Measurements from ENCODE around the gene LRRC32. TPM values are rescaled to one million over a fixed set of nuclear protein-coding genes. Genes with fewer than 3 reads are reported as not detected.

LRRC32 gene
- total and polyA plus RNA-seq, 10 of the 15 experiments (the other 5 are each of a cell fraction or from before 2014, with no cell fraction given): 0.56 to 20.8 (median 7.4) TPM

DNA sequence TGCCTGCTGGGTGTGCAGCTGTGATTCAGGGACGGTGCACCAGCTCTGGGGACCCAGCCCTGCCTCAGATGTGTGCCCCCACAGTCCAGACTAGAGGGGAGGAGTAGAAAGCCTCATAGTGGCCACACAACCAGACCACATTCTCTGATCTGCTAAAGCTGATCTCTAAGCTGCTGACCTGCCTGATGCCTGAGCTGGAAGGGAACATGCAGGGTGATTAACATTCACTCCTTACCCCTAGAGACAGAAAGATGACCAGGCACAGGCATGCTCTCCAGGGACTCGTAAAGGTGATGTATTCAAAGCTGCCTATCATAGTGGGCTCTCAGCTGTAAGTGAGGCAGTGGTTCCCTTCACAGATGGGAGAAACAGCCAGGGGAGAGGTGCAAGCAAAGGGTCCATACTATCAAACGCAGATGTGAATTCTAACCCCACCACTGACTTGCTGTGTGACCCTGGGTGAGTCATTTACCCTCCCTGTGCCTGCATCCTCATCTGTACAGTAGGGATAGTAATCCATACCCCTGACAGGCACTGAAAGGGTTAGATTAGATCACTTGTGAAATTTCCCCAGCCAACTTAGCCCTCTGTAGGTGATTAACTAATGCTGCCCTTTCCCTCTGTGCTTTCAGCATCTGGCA is 29.0 kb upstream of the LRRC32 start (continued):
- TF ChIP-seq, protein P1, sequence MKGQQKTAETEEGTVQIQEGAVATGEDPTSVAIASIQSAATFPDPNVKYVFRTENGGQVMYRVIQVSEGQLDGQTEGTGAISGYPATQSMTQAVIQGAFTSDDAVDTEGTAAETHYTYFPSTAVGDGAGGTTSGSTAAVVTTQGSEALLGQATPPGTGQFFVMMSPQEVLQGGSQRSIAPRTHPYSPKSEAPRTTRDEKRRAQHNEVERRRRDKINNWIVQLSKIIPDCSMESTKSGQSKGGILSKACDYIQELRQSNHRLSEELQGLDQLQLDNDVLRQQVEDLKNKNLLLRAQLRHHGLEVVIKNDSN (IDR thresholded peaks at IDR 0.05; ENCODE audit: borderline replicate concordance, extremely low read length, insufficient read depth, low read depth, low read length): no peak
- TF ChIP-seq, protein P2, sequence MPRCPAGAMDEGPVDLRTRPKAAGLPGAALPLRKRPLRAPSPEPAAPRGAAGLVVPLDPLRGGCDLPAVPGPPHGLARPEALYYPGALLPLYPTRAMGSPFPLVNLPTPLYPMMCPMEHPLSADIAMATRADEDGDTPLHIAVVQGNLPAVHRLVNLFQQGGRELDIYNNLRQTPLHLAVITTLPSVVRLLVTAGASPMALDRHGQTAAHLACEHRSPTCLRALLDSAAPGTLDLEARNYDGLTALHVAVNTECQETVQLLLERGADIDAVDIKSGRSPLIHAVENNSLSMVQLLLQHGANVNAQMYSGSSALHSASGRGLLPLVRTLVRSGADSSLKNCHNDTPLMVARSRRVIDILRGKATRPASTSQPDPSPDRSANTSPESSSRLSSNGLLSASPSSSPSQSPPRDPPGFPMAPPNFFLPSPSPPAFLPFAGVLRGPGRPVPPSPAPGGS (IDR thresholded peaks at IDR 0.05; ENCODE audit: borderline replicate concordance, insufficient read depth, low read depth, low read length, poor library complexity, severe bottlenecking): no peak
- TF ChIP-seq HCFC1 (IDR thresholded peaks at IDR 0.05; ENCODE audit: low read length): no peak

DNA sequence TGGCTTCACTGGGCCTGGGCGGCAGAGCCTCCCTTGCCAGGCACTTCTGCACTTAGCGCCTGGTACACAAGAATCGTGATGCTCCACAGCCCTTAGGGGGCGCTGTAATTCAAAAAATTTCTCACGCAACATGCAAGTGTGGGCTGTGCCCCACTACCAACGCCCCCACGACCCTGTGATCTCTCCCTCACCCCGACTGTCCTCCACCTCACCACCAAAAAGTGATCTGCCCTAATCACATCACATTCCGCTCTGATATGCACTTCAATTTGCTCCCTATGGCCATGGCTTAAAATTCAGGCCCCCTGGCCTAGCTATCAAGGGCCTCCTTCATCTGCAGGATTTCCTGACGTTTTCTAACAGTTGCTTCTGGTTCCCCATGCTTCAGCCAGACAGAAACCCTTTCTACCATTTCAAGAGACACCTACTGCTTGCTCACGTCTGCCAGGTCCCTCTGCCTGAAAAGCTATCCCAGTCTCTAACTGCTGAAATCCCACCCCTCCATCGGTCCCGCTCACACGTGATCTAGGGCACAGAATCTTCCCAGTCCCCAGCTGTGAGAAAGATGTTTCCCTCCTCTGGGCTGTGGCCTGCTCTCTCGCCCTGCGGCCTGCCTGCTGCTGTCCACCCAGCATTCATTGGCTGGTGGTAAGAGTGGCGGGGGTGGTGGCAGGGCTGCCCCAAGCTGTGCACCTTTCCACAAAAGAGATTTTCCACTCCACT is 27.9 kb upstream of the LRRC32 start:
- Histone ChIP-seq H3K79me2 (ENCODE audit: control insufficient read depth, insufficient read depth, low read length) (no peaks in the 10 kb centered on the region), H3K27ac (ENCODE audit: control insufficient read depth, insufficient read depth) (no peak overlapping the region), H3K27me3 (replicated peaks in 1 of 2; ENCODE audit: control insufficient read depth in 2 of 2, insufficient read depth in 2 of 2, low read length in 1 of 2) (no peaks in the 10 kb centered on the region), H3K4me2 (ENCODE audit: control insufficient read depth, insufficient read depth) (no peak overlapping the region), H2AFZ (ENCODE audit: control insufficient read depth, low read depth, low read length) (no peak overlapping the region), H3K36me3 (ENCODE audit: control insufficient read depth in 2 of 2, insufficient read depth in 2 of 2, low read length in 1 of 2) (no peaks in the 10 kb centered on the region), H3K9ac (ENCODE audit: control insufficient read depth, insufficient read depth, low read length) (no peak overlapping the region), H3K4me3 (no peak overlapping the region), H3K4me1 (ENCODE audit: control insufficient read depth, insufficient read depth, low read length) (no peaks in the 10 kb centered on the region), H4K20me1 (ENCODE audit: control insufficient read depth, insufficient read depth) (no peaks in the 10 kb centered on the region; the same call in 1 of the 2 replicates), H3K9me3 (replicated peaks; ENCODE audit: control insufficient read depth, insufficient read depth, low read length) (no peaks in the 10 kb centered on the region)
- intact Hi-C loops (cut with micrococcal nuclease; ENCODE audit: unreplicated experiment) (no loop called here), in situ Hi-C loops (cut with MboI) (no loop called here)
- WGBS (ENCODE audit: insufficient coverage, insufficient replicate concordance, low lambda C conversion rate, missing lambda C conversion rate): 26% methylated on average over 17 of the region's 17 CpGs
- FAIRE-seq (no peak), DNase-seq (ENCODE audit: low read depth, low spot score) (no peak), ATAC-seq (peak; percentile 29; the same call in 1 of the 3 replicates)
- POLR2A ChIA-PET: no interaction called here
- CTCF ChIA-PET: interaction anchor here (0.6 to 1.4 kb wide), 2 partner anchors 24 kb away, joined by 3 to 4 read pairs; no protein-coding TSS in a partner anchor
- BruUV-seq (replicated peaks): no TSS peak
- SMC1A ChIA-PET (ENCODE audit: uncharacterized antibody, unreplicated experiment): no interaction called here
- RAD21 ChIA-PET (ENCODE audit: unreplicated experiment): no interaction called here
- TF ChIP-seq CREM (IDR thresholded peaks at IDR 0.05; ENCODE audit: low read depth) (no peak), ZNF384 (IDR thresholded peaks at IDR 0.05; ENCODE audit: borderline replicate concordance, low read depth, low read length) (no peak)
- TF ChIP-seq, protein P3, sequence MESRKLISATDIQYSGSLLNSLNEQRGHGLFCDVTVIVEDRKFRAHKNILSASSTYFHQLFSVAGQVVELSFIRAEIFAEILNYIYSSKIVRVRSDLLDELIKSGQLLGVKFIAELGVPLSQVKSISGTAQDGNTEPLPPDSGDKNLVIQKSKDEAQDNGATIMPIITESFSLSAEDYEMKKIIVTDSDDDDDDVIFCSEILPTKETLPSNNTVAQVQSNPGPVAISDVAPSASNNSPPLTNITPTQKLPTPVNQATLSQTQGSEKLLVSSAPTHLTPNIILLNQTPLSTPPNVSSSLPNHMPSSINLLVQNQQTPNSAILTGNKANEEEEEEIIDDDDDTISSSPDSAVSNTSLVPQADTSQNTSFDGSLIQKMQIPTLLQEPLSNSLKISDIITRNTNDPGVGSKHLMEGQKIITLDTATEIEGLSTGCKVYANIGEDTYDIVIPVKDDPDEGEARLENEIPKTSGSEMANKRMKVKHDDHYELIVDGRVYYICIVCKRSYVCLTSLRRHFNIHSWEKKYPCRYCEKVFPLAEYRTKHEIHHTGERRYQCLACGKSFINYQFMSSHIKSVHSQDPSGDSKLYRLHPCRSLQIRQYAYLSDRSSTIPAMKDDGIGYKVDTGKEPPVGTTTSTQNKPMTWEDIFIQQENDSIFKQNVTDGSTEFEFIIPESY (IDR thresholded peaks at IDR 0.05): peak; percentile 40; the same call in 1 of the 2 replicates
- TF ChIP-seq, protein P4, sequence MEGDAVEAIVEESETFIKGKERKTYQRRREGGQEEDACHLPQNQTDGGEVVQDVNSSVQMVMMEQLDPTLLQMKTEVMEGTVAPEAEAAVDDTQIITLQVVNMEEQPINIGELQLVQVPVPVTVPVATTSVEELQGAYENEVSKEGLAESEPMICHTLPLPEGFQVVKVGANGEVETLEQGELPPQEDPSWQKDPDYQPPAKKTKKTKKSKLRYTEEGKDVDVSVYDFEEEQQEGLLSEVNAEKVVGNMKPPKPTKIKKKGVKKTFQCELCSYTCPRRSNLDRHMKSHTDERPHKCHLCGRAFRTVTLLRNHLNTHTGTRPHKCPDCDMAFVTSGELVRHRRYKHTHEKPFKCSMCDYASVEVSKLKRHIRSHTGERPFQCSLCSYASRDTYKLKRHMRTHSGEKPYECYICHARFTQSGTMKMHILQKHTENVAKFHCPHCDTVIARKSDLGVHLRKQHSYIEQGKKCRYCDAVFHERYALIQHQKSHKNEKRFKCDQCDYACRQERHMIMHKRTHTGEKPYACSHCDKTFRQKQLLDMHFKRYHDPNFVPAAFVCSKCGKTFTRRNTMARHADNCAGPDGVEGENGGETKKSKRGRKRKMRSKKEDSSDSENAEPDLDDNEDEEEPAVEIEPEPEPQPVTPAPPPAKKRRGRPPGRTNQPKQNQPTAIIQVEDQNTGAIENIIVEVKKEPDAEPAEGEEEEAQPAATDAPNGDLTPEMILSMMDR (IDR thresholded peaks at IDR 0.05 in 2 of 3, conservative IDR thresholded peaks at IDR 0.05 in 1 of 3; ENCODE audit: control insufficient read depth in 2 of 3, extremely low read depth in 1 of 3, insufficient read depth in 1 of 3, low read depth in 3 of 3, low read length in 3 of 3): peak; percentile 17 to 37 (median 35); a peak in 3 of 6 replicates
- TF ChIP-seq, protein P5, sequence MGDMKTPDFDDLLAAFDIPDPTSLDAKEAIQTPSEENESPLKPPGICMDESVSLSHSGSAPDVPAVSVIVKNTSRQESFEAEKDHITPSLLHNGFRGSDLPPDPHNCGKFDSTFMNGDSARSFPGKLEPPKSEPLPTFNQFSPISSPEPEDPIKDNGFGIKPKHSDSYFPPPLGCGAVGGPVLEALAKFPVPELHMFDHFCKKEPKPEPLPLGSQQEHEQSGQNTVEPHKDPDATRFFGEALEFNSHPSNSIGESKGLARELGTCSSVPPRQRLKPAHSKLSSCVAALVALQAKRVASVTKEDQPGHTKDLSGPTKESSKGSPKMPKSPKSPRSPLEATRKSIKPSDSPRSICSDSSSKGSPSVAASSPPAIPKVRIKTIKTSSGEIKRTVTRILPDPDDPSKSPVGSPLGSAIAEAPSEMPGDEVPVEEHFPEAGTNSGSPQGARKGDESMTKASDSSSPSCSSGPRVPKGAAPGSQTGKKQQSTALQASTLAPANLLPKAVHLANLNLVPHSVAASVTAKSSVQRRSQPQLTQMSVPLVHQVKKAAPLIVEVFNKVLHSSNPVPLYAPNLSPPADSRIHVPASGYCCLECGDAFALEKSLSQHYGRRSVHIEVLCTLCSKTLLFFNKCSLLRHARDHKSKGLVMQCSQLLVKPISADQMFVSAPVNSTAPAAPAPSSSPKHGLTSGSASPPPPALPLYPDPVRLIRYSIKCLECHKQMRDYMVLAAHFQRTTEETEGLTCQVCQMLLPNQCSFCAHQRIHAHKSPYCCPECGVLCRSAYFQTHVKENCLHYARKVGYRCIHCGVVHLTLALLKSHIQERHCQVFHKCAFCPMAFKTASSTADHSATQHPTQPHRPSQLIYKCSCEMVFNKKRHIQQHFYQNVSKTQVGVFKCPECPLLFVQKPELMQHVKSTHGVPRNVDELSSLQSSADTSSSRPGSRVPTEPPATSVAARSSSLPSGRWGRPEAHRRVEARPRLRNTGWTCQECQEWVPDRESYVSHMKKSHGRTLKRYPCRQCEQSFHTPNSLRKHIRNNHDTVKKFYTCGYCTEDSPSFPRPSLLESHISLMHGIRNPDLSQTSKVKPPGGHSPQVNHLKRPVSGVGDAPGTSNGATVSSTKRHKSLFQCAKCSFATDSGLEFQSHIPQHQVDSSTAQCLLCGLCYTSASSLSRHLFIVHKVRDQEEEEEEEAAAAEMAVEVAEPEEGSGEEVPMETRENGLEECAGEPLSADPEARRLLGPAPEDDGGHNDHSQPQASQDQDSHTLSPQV (IDR thresholded peaks at IDR 0.05): no peak
